COLO829 (cell line): ENCODE measurements around the gene EIF4G1.

Source experiments
- DNase-seq: peaks from one replicate; pipeline ENCODE4 v3.0.0; 2012; ENCODE audit warnings: low spot score

The EIF4G1 gene

GRCh38 chr3:184368116-184368515, 53.7 kb downstream of the EIF4G1 start:
- DNase-seq = no peak

DNA sequence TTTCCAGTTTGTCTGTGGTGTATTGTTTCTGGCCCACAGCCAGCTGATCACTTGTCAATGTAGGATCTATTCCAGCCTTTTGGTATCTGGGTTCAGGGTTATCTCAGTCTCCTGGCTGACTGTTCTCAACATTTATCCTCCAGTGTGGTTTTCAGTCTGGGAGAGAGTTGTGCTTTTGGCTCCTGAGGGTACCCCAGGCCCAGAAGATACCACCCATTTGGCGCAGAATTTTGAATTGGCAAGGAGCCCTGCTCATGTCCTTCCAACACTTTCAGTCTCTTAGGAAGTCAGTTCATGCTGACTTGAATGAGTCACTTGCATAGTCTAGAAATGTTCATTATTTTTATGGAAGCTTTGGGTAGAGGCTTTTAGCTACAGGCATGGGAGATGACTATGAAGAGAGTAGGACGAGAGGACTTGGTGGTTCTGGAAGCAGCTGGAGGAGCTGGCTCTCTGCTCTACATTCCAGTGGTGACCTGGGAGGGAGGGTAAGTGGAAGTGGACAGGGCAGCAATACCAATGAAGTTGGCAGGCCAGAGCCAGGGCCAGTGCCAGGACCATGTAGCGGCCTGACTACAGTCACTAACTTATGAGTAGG, 54.3 kb downstream of the EIF4G1 start:
- no peak for DNase-seq

DNA sequence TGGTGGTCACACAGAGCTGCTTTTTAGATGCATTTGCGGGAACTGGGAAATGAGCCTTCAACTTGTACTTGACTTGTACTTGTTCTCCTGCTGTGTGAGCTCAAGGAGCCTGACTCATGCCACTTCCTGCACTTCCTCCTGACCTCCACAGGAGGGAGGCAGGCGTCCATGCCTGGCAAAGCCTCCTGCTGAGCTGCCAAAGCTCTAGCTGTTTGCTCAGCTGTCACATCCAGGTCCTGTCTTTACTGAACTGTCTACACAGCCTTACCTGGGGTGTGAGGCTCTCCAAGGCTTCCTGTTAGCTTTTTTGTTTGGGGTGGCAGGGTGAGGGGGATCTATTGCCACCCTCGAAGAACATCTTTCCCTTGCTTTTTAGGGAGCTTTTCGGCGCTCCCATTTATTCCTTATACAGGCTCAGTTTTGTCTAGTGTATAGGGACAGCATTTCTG, 57.2 kb downstream of the EIF4G1 start:
- peak; percentile 97 for DNase-seq

GRCh38 chr3:184372296-184372821, 58.0 kb downstream of the EIF4G1 start:
- DNase-seq = no peak

GRCh38 chr3:184372911-184373310, 58.5 kb downstream of the EIF4G1 start:
- no peak for DNase-seq

GRCh38 chr3:184373422-184373821, 59.0 kb downstream of the EIF4G1 start:
- no peak for DNase-seq

DNA sequence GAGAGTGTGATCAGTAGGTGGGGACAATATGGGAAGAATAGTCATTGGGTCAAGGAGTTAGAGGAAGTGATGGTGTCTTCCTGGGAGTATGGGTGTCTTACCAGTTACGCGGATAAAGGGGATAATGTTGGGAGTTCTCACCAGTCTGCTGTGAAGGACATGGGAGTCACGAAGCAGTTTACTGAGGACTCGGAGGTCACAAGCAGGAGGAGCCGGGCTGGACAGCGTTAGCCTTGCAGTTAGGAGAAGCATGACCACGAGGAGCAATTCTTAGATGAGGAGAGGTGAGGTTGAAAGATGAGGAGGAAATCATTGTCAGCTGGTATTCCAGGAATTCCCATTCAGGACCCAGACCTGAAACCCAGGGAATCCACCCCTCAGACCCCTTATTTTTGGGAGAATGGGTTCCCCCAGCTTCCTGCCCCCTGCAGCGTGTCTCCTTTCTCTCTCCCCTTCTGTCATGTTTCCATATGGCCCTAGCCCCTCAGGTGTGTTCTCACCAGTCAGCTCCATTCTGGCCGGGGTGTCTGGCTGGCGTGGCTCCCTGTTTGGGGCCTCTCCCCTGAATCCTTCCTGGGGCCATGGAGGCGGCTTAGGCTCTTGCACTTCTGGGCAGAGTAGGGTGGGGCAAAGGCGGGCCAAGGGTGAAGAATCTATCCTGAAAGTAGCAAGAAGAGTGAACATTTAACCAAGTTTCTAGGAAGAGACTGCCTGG, 61.5 kb downstream of the EIF4G1 start:
- DNase-seq = no peak

GRCh38 chr3:184377374-184377773, 63.0 kb downstream of the EIF4G1 start:
- DNase-seq = no peak

DNA sequence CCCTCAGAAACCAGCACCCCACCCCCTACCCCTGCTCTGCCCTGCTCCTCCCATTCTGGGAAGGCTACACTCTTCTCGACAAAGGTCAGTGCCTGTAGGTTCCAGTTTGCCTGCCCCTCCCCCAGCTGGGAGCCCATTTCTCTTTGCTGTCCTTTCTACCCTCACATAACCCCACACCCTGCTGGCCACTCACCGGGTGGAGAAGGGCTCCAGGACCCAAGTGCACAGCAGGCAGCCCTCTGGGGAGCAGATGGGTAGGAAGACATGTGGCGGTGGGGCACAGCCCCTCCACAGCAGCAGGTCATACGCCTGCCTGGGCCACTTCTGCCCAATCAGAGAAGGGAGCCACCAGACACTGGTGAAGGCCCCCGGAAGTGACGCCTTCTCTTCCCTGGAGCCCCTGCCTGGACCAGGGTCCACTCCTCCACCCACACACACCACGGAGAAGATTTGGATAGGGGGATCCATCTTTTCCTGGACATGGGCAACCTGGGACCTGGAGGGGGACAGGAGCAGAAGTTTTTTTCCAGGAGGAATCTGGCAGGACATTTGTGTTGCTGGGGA, 63.6 kb downstream of the EIF4G1 start, which contains the start of gene THPO:
Gene THPO, minus strand, starts transcription at position 326 of the 564 bp plus-strand sequence. CDS start 1,948 bp downstream, outside the sequence.
- DNase-seq = no peak

DNA sequence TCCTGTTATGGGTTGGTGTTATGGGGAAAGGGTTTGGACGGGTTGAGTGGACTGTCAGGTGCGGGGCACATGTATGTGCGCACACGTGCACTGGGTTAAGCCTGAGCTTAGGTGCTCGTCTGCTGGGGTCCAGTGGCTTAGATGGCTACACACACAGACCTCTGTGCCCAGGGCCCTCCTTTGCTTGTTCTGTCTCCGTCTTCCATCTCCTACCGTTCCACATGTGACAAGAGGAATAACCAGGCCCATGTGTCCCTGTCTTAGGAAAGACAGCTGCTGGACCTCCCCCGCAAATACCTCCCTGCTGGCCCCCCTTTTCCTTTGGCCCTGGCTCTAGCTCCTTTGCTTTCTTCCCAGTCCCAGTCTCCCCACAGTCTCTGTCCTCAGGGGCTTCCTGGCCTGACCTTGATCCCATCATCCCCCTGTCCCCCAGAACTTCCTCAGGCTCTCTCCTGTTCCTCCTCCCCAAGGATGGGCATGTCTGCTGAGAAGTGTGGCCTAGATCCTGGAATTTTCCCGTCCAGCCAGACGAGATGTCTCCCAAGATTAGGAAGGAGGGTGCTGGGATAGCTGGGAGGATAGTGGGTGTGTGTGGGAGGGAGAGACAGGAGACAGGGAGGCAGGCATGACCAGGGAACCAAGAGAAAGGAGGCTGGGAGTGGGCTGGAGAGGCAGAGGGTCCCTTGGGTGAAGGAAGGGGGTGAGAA, 64.4 kb downstream of the EIF4G1 start:
- no peak for DNase-seq

DNA sequence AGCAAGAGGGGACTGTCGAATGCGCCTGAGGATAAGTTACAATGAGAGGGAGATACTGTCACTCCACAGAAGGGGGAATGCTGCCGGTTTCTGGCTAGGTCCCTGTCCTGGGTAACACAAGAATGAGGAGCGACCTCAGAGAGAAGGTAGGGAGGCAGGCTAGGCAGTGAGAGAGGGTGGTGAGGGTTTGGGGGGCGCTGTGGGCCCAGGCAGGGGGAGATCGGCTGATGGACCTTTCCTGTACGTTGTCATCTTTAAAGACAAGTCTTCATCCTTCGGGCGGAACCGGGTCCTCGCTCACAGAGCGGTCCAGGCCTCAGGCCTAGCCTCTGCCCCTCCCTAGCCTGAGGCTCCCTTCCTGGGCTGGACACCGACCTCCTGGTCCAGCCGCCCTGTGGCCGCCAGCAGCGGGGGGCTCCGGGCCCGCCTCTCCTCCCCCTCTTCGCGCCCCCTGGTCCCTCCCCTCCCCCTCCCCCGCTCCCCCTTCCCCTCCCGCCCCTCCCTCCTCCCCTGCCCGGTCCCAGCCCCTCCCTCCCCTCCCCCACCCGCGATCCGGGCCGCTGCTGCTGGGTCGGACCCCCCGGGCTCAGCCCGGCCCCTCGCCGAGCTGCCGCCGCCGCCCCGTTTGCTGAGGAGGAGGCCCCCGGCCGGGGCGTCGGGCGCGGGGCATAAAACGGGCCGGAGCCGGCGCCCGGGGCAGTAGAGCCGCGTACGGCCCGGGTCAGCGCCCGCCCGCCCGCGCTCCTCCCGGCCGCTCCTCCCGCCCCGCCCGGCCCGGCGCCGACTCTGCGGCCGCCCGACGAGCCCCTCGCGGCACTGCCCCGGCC, 65.2 kb downstream of the EIF4G1 start, which contains the start of gene CHRD:
Gene CHRD, plus strand, starts transcription at position 697 of the 827 bp plus-strand sequence. CDS start 265 bp downstream, outside the sequence.
- no peak for DNase-seq

DNA sequence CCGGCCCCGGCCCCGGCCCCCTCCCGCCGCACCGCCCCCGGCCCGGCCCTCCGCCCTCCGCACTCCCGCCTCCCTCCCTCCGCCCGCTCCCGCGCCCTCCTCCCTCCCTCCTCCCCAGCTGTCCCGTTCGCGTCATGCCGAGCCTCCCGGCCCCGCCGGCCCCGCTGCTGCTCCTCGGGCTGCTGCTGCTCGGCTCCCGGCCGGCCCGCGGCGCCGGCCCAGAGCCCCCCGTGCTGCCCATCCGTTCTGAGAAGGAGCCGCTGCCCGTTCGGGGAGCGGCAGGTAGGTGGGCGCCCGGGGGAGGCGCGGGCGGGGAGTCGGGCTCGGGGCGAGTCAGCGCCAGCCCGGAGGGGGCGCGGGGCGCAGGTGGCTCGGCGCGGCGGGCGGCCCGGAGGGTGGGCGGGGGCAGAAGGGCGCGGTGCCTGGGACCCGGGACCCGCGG, 65.8 kb downstream of the EIF4G1 start:
- DNase-seq = no peak

DNA sequence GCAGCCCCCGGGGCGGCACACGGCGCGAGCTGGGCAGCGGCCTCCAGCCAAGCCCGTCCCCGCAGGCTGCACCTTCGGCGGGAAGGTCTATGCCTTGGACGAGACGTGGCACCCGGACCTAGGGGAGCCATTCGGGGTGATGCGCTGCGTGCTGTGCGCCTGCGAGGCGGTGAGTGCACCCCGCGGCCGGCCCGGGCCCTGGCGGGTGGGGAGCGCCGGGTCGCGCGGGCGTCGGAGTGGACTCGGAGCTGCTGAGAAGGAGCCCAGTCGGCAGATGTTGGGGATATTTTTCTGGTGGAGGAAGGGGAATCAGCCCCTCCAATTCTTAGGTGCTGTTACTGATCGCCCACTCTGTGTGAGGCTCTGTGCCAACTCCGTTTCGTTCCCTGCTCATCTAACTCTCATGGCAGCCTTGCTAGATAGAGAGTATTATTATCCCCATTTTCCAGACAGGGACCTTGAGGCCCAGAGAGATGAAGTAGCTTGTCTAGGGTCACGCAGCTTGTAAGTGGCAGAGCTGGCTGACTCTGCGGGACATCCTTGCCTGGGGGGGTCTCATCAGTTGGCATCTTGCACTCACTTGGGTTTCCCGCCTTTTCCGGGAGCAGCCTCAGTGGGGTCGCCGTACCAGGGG, 66.3 kb downstream of the EIF4G1 start:
- no peak for DNase-seq

DNA sequence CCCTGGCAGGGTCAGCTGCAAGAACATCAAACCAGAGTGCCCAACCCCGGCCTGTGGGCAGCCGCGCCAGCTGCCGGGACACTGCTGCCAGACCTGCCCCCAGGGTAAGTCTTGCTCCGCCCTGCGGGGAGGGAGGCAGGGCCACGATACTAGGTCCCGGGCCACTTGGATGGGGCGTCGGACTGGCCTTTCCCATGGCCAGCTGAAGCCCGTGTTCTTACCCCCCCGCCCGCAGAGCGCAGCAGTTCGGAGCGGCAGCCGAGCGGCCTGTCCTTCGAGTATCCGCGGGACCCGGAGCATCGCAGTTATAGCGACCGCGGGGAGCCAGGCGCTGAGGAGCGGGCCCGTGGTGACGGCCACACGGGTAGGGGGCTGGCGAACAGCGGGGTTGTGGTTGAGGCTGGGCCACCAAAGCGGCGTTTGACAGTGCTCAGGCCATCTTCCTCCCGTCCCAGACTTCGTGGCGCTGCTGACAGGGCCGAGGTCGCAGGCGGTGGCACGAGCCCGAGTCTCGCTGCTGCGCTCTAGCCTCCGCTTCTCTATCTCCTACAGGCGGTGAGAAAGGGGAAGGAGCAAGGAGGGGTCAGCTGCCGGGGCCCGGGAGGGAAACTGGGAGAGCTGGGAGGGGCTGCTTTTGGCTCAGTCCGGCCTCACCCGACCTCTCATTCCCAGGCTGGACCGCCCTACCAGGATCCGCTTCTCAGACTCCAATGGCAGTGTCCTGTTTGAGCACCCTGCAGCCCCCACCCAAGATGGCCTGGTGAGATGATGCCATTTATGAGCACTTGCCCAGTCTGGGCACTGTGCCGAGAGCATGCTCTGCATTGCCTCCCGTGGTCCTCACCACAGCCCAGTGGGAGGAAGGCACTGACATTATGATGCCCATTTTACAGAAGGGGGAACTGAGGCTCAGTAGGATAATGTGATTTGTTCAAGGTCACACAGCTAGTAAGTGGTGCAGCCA, 67.1 kb downstream of the EIF4G1 start:
- no peak for DNase-seq

DNA sequence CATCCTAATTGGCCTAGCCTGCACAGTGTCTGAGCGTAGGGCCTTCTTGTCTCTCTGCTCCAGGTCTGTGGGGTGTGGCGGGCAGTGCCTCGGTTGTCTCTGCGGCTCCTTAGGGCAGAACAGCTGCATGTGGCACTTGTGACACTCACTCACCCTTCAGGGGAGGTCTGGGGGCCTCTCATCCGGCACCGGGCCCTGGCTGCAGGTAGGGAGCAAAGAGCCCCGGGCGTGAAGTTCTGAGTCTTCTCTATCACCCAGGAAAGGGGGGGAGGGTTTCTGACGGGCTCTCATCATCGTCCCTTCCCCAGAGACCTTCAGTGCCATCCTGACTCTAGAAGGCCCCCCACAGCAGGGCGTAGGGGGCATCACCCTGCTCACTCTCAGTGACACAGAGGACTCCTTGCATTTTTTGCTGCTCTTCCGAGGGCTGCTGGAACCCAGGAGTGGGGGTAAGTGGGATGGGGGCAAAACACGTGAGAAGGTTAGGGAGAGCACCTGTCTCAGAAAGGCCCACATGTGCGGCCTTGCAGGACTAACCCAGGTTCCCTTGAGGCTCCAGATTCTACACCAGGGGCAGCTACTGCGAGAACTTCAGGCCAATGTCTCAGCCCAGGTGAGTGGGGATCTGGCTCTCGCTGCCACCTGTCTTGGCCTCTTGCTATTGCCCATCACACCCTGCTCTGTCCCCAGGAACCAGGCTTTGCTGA, 68.1 kb downstream of the EIF4G1 start:
- DNase-seq = no peak

GRCh38 chr3:184383033-184383740, 68.8 kb downstream of the EIF4G1 start:
- no peak for DNase-seq

GRCh38 chr3:184384342-184384741, 69.9 kb downstream of the EIF4G1 start:
- no peak for DNase-seq
